GM12878 (cell line): ENCODE results near the gene CHP1.

Experiments used
- BHLHE40 ChIP-seq, 2 experiments: fragments of 450-650 bp in 1 of 2; IDR thresholded peaks; 2 replicates each; pipeline ENCODE4 v1.6.1; 2011 to 2017; ENCODE audit warnings: low read depth in 2 of 2, borderline replicate concordance in 1 of 2, improper control_type of control experiment in 1 of 2, low read length in 1 of 2, mild to moderate bottlenecking in 1 of 2
- CEBPB ChIP-seq, 2 experiments: fragments of 150-350 bp in 1 of 2; IDR thresholded peaks; 2 replicates each; pipeline ENCODE4 v1.6.1; 2012 to 2014; ENCODE audit warnings: low read depth in 2 of 2, low read length in 2 of 2, borderline replicate concordance in 1 of 2, inconsistent platforms in 1 of 2
- TF ChIP-seq, protein P1 (sequence below), 3 experiments: IDR thresholded peaks in 2 of 3; conservative IDR thresholded peaks in 1 of 3; 2 replicates each; pipeline ENCODE4 v1.5.1; 2011; ENCODE audit warnings: low read depth in 3 of 3, low read length in 3 of 3, mild to moderate bottlenecking in 3 of 3, control low read depth in 2 of 3, moderate library complexity in 2 of 3, inconsistent platforms in 1 of 3, mixed read lengths in 1 of 3; ENCODE audit not compliant: control insufficient read depth in 2 of 3, insufficient read depth in 1 of 3; ENCODE audit errors: extremely low read depth in 1 of 3
- TF ChIP-seq, protein P2 (sequence below): IDR thresholded peaks from 2 replicates; pipeline ENCODE4 v1.6.1; 2012; ENCODE audit warnings: improper control_type of control experiment, low read depth, low read length; ENCODE audit not compliant: insufficient replicate concordance

DNA sequence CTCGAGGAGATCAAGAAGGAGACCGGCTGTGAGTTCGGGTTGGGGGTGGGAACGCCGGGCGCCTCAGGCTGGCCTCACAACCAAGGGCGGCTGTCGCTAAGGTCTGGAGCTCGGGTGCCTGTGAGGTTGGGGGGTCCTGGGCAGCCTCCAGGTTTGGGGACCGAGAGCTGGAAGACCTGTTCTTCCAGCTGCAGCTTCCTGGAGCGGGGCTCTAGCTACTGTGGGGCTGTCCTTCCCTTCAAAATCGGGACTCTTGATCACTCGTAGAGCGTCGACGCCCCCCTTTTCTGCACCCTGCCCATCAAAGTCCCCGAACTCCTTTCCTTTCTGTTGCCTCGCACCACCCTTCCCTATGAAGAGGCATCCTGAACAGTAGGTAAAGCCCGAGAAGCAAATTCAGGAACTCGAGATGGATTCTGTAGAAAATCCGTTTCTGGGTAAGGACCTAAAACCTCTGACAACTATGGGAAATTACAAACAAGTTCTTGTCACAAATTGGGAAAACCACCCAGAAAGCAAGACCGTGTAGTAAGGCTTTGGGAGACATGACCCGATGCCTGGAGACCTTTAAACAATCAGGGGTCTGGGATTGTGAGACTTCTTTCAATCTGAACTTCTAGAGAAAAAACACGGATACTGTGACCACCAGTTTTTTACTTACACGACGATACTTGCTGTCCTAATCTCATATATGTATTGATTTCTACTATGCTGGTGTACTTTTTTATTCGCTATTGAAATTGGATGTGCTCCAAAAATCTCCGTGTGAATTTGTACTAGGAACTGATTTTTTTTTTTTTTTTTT, 556 bp downstream of the CHP1 start:
- TF ChIP-seq, protein P1, sequence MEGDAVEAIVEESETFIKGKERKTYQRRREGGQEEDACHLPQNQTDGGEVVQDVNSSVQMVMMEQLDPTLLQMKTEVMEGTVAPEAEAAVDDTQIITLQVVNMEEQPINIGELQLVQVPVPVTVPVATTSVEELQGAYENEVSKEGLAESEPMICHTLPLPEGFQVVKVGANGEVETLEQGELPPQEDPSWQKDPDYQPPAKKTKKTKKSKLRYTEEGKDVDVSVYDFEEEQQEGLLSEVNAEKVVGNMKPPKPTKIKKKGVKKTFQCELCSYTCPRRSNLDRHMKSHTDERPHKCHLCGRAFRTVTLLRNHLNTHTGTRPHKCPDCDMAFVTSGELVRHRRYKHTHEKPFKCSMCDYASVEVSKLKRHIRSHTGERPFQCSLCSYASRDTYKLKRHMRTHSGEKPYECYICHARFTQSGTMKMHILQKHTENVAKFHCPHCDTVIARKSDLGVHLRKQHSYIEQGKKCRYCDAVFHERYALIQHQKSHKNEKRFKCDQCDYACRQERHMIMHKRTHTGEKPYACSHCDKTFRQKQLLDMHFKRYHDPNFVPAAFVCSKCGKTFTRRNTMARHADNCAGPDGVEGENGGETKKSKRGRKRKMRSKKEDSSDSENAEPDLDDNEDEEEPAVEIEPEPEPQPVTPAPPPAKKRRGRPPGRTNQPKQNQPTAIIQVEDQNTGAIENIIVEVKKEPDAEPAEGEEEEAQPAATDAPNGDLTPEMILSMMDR (IDR thresholded peaks at IDR 0.05 in 2 of 3, conservative IDR thresholded peaks at IDR 0.05 in 1 of 3; ENCODE audit: control insufficient read depth in 2 of 3, extremely low read depth in 1 of 3, insufficient read depth in 1 of 3, low read depth in 3 of 3, low read length in 3 of 3): no peak
- TF ChIP-seq BHLHE40 (IDR thresholded peaks at IDR 0.05; ENCODE audit: borderline replicate concordance in 1 of 2, low read depth in 2 of 2, low read length in 1 of 2) (no peak), CEBPB (IDR thresholded peaks at IDR 0.05; ENCODE audit: borderline replicate concordance in 1 of 2, low read depth in 2 of 2, low read length in 2 of 2) (no peak)
- TF ChIP-seq, protein P2, sequence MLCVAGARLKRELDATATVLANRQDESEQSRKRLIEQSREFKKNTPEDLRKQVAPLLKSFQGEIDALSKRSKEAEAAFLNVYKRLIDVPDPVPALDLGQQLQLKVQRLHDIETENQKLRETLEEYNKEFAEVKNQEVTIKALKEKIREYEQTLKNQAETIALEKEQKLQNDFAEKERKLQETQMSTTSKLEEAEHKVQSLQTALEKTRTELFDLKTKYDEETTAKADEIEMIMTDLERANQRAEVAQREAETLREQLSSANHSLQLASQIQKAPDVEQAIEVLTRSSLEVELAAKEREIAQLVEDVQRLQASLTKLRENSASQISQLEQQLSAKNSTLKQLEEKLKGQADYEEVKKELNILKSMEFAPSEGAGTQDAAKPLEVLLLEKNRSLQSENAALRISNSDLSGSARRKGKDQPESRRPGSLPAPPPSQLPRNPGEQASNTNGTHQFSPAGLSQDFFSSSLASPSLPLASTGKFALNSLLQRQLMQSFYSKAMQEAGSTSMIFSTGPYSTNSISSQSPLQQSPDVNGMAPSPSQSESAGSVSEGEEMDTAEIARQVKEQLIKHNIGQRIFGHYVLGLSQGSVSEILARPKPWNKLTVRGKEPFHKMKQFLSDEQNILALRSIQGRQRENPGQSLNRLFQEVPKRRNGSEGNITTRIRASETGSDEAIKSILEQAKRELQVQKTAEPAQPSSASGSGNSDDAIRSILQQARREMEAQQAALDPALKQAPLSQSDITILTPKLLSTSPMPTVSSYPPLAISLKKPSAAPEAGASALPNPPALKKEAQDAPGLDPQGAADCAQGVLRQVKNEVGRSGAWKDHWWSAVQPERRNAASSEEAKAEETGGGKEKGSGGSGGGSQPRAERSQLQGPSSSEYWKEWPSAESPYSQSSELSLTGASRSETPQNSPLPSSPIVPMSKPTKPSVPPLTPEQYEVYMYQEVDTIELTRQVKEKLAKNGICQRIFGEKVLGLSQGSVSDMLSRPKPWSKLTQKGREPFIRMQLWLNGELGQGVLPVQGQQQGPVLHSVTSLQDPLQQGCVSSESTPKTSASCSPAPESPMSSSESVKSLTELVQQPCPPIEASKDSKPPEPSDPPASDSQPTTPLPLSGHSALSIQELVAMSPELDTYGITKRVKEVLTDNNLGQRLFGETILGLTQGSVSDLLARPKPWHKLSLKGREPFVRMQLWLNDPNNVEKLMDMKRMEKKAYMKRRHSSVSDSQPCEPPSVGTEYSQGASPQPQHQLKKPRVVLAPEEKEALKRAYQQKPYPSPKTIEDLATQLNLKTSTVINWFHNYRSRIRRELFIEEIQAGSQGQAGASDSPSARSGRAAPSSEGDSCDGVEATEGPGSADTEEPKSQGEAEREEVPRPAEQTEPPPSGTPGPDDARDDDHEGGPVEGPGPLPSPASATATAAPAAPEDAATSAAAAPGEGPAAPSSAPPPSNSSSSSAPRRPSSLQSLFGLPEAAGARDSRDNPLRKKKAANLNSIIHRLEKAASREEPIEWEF: no peak
